GM23248 (cell line): ENCODE measurements around the gene NPR2. TPM values are rescaled to one million over a fixed set of nuclear protein-coding genes. Genes with fewer than 3 reads are reported as not detected.
A peak's percentile ranks its signal among the peaks of the same experiment; 100 is the strongest.

ENCODE experiments used
- DNase-seq: peaks from one replicate; pipeline ENCODE4 v3.0.0-alpha.2; 2015
- H2AFZ ChIP-seq: fragments of 200-600 bp; sonication (generic); 2 replicates; pipeline ENCODE4 v1.6.1; 2016; ENCODE audit warnings: antibody characterized with exemption
- H3F3A ChIP-seq: fragments of 200-600 bp; sonication (generic); 2 replicates; pipeline ENCODE4 v1.6.1; 2016; ENCODE audit warnings: mild to moderate bottlenecking, antibody characterized with exemption, mixed run types; ENCODE audit not compliant: insufficient read depth
- H3K27ac ChIP-seq: fragments of 200-600 bp; sonication (generic); 2 replicates; pipeline ENCODE4 v1.5.1; 2016; ENCODE audit warnings: mild to moderate bottlenecking
- H3K27me3 ChIP-seq: fragments of 200-600 bp; sonication (generic); replicated peaks from 2 replicates; pipeline ENCODE4 v1.6.1; 2016; ENCODE audit warnings: mild to moderate bottlenecking; ENCODE audit not compliant: insufficient read depth
- H3K36me3 ChIP-seq: fragments of 200-600 bp; sonication (generic); 2 replicates; pipeline ENCODE4 v1.6.1; 2016; ENCODE audit warnings: low read depth, mild to moderate bottlenecking
- H3K4me1 ChIP-seq: fragments of 200-600 bp; sonication (generic); 2 replicates; pipeline ENCODE4 v1.6.1; 2016; ENCODE audit warnings: mild to moderate bottlenecking; ENCODE audit not compliant: insufficient read depth
- H3K4me2 ChIP-seq: fragments of 200-600 bp; sonication (generic); one replicate; pipeline ENCODE4 v1.6.1; 2016; ENCODE audit warnings: mild to moderate bottlenecking; ENCODE audit not compliant: unreplicated experiment
- H3K4me3 ChIP-seq: fragments of 200-600 bp; sonication (generic); 2 replicates; pipeline ENCODE4 v1.5.1; 2016; ENCODE audit warnings: mild to moderate bottlenecking
- H3K79me2 ChIP-seq: fragments of 200-600 bp; sonication (generic); 2 replicates; pipeline ENCODE4 v1.6.1; 2016; ENCODE audit warnings: mild to moderate bottlenecking; ENCODE audit not compliant: insufficient read depth
- H3K9ac ChIP-seq: fragments of 200-600 bp; sonication (generic); 2 replicates; pipeline ENCODE4 v1.6.1; 2016; ENCODE audit warnings: mild to moderate bottlenecking
- H3K9me2 ChIP-seq: fragments of 200-600 bp; sonication (generic); 2 replicates; pipeline ENCODE4 v1.6.1; 2016; ENCODE audit warnings: mixed run types, mild to moderate bottlenecking, moderate library complexity; ENCODE audit not compliant: insufficient read depth
- H3K9me3 ChIP-seq: fragments of 200-600 bp; sonication (generic); one replicate; pipeline ENCODE4 v1.6.1; 2017; ENCODE audit warnings: low read depth
- H4K20me1 ChIP-seq: fragments of 200-600 bp; sonication (generic); 2 replicates; pipeline ENCODE4 v1.6.0; 2016; ENCODE audit not compliant: insufficient read depth
- EZH2 ChIP-seq: fragments of 200-600 bp; sonication (generic); IDR thresholded peaks from 2 replicates; pipeline ENCODE4 v1.6.1; 2018; ENCODE audit warnings: antibody characterized with exemption, mild to moderate bottlenecking; ENCODE audit not compliant: insufficient read depth, poor library complexity, severe bottlenecking
- EZH2phosphoT487 ChIP-seq: fragments of 200-600 bp; sonication (generic); IDR thresholded peaks from 2 replicates; pipeline ENCODE4 v1.6.1; 2018; ENCODE audit warnings: antibody characterized with exemption, moderate library complexity, mild to moderate bottlenecking, low read depth; ENCODE audit not compliant: insufficient read depth
- WGBS, 2 experiments: methylation state at CpG; one replicate each; pipeline ENCODE4 v1.1.6; 2015 to 2017; ENCODE audit warnings: low lambda C conversion rate in 2 of 2, low coverage in 1 of 2; ENCODE audit errors: missing lambda C conversion rate in 2 of 2; 5-methylcytosine and 5-hydroxymethylcytosine counted together
- in situ Hi-C: fragments of 300-500 bp; cut with MboI; formaldehyde crosslinking; loops from 2 replicates; pipeline ENCODE4 v1.15.0; 2020
- polyA plus RNA-seq: library from polyadenylated mRNA; unstranded; fragments of >200 nt; fragmentation: Nextera tagmentation; extraction: Ambion mirVana; gene quantifications from 2 replicates; pipeline ENCODE4 v1.2.1, GENCODE V29; 2016
- total RNA-seq: library from RNA; depleted of rRNA; stranded (reverse); fragments of >200 nt; shearing (Covaris generic); gene quantifications from 2 replicates; pipeline ENCODE4 v1.2.3, GENCODE V29; 2014; rRNA removed

The NPR2 gene
- 26.7 and 26.9 TPM in 2 replicates for total RNA-seq
- polyA plus RNA-seq = 9.7 and 11.8 TPM in 2 replicates

- Histone ChIP-seq H3K4me1 (peaks cover 46% of the 10 kb centered on the region), H3K9ac (peak within 1 kb of the TSS; percentile 81), H3K9me3 (no peaks in the 10 kb centered on the region), H3K79me2 (peaks cover 45% of the 10 kb centered on the region), H3K9me2 (no peaks in the 10 kb centered on the region), H3F3A (peaks cover 5% of the 10 kb centered on the region; the same call in 1 of the 2 replicates), H2AFZ (peak within 1 kb of the TSS; percentile 94), H3K36me3 (no peaks in the 10 kb centered on the region), H3K27ac (peak within 1 kb of the TSS; percentile 20; the same call in 1 of the 2 replicates), H3K4me3 (peak within 1 kb of the TSS; percentile 68), H3K27me3 (no peaks in the 10 kb centered on the region; the same call in 1 of the 2 replicates), H3K4me2 (peak within 1 kb of the TSS; percentile 68), H4K20me1 (no peaks in the 10 kb centered on the region)
- DNase-seq = peak; percentile 70
- in situ Hi-C loops = no loop called here
- TF ChIP-seq EZH2phosphoT487 = no peak
- TF ChIP-seq EZH2 = no peak
- WGBS, 2 experiments = 0 to 1% methylated on average over 6 to 44 of the region's 64 CpGs
Measured at GRCh38 chr9:35791297-35791921, at the start of gene NPR2. Gene NPR2 (plus strand): TSS chr9:35791591. CDS start chr9:35792409, 818 bp downstream.

GRCh38 chr9:35741740-35742139 is 49.7 kb upstream of the NPR2 start:
- Histone ChIP-seq H3K4me3 (no peak overlapping the region), H3K27me3 (no peaks in the 10 kb centered on the region), H3K27ac (no peak overlapping the region), H3K9me2 (no peaks in the 10 kb centered on the region), H3F3A (no peaks in the 10 kb centered on the region; the same call in 1 of the 2 replicates), H3K4me2 (no peak overlapping the region), H3K9me3 (no peaks in the 10 kb centered on the region), H3K9ac (no peak overlapping the region), H2AFZ (no peak overlapping the region), H3K4me1 (peaks cover 15% of the 10 kb centered on the region), H3K36me3 (peaks cover 28% of the 10 kb centered on the region), H4K20me1 (peaks cover 4% of the 10 kb centered on the region; the same call in 1 of the 2 replicates), H3K79me2 (peaks cover 41% of the 10 kb centered on the region)
- 94 to 99% methylated on average over 7 of the region's 7 CpGs for WGBS, 2 experiments
- TF ChIP-seq EZH2phosphoT487 (no peak), EZH2 (no peak)
- no peak for DNase-seq
- in situ Hi-C loops = no loop called here

DNA sequence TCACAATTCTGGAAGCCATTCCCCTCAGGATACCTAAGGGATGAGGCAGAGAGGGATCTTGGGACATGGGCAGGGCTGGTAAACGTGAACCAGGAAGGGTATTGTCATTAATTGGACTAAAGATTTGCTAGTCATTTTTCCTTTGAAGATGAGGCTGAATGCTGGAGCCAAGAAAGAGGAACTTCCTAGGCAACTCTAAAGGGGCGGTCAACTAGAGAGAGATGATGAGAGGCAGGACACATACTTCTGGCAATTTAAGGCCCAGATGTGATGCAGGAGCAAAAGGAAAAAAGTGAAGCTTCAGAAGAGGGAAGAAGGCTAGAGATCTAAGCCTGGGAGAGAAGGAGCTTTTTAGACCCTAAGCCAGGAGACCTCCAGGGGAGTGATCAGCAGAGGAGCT is 47.9 kb upstream of the NPR2 start:
- H2AFZ ChIP-seq = no peak overlapping the region
- H3K4me2 ChIP-seq = no peak overlapping the region
- 50 to 57% methylated on average over 2 of the region's 2 CpGs for WGBS, 2 experiments
- in situ Hi-C loops = no loop called here
- peaks cover 13% of the 10 kb centered on the region; the same call in 1 of the 2 replicates for H4K20me1 ChIP-seq
- no peak overlapping the region for H3K4me3 ChIP-seq
- peaks cover 17% of the 10 kb centered on the region for H3K36me3 ChIP-seq
- DNase-seq = no peak
- H3K4me1 ChIP-seq = peaks cover 26% of the 10 kb centered on the region
- no peak overlapping the region for H3K9ac ChIP-seq
- no peaks in the 10 kb centered on the region for H3K27me3 ChIP-seq
- H3F3A ChIP-seq = no peaks in the 10 kb centered on the region; the same call in 1 of the 2 replicates
- TF ChIP-seq EZH2 (no peak), EZH2phosphoT487 (no peak)
- no peaks in the 10 kb centered on the region for H3K9me2 ChIP-seq
- peaks cover 54% of the 10 kb centered on the region for H3K79me2 ChIP-seq
- no peak overlapping the region for H3K27ac ChIP-seq
- no peaks in the 10 kb centered on the region for H3K9me3 ChIP-seq

- Histone ChIP-seq H3K27me3 (no peaks in the 10 kb centered on the region), H2AFZ (no peak overlapping the region), H3K4me2 (no peak overlapping the region), H3K9me3 (no peaks in the 10 kb centered on the region), H3K4me3 (no peak overlapping the region), H3F3A (no peaks in the 10 kb centered on the region), H3K36me3 (peaks cover 17% of the 10 kb centered on the region), H3K9me2 (no peaks in the 10 kb centered on the region), H3K79me2 (peaks cover 58% of the 10 kb centered on the region), H3K4me1 (peaks cover 26% of the 10 kb centered on the region), H4K20me1 (peaks cover 13% of the 10 kb centered on the region; the same call in 1 of the 2 replicates), H3K9ac (no peak overlapping the region), H3K27ac (no peak overlapping the region)
- DNase-seq = no peak
- TF ChIP-seq EZH2 (no peak), EZH2phosphoT487 (no peak)
- 83 to 84% methylated on average over 8 of the region's 8 CpGs for WGBS, 2 experiments
- in situ Hi-C loops = no loop called here
Measured at GRCh38 chr9:35743880-35744518, 47.4 kb upstream of the NPR2 start.
